MM.1S (cell line): Measurements from ENCODE around the gene EWSR1.
"Not testable (repeated sequence)": the region's sequence is repeated elsewhere in the genome, so short reads cannot be mapped to it uniquely, and the experiment has no call there.

Experiments used
- CTCF ChIP-seq: fragments of 300-600 bp; sonication (generic); IDR thresholded peaks from 2 replicates; pipeline ENCODE4 v1.5.1; 2016; ENCODE audit warnings: antibody characterized with exemption, low read length, mixed read lengths
- EZH2phosphoT487 ChIP-seq: fragments of 300-600 bp; sonication (generic); IDR thresholded peaks from 2 replicates; pipeline ENCODE4 v1.6.1; 2018; ENCODE audit warnings: antibody characterized with exemption, low read length

GRCh38 chr22:29344889-29345288 lies 76.8 kb downstream of the EWSR1 start:
- not testable (repeated sequence) for TF ChIP-seq CTCF, EZH2phosphoT487
